Esophagus squamous epithelium (tissue), 4 donors: ENCODE measurements around the gene PPARA.

Experiments used
- POLR2A ChIP-seq, 4 donors: fragments of 450-650 bp; IDR thresholded peaks; one replicate each; pipeline ENCODE4 v1.6.1; 2017; ENCODE audit warnings: antibody characterized with exemption in 4 of 4, mild to moderate bottlenecking in 4 of 4, moderate library complexity in 3 of 4
- TF ChIP-seq, protein P1 (sequence below), 6 experiments: fragments of 450-650 bp in 4 of 6; fragments of 200-600 bp in 2 of 6; sonication (generic) in 2 of 6; IDR thresholded peaks; one replicate each; pipeline ENCODE4 v1.5.1; 2016 to 2019; ENCODE audit warnings: antibody characterized with exemption in 6 of 6, mild to moderate bottlenecking in 4 of 6, moderate library complexity in 4 of 6

- TF ChIP-seq POLR2A (IDR thresholded peaks at IDR 0.05): no peak
- TF ChIP-seq, protein P1, sequence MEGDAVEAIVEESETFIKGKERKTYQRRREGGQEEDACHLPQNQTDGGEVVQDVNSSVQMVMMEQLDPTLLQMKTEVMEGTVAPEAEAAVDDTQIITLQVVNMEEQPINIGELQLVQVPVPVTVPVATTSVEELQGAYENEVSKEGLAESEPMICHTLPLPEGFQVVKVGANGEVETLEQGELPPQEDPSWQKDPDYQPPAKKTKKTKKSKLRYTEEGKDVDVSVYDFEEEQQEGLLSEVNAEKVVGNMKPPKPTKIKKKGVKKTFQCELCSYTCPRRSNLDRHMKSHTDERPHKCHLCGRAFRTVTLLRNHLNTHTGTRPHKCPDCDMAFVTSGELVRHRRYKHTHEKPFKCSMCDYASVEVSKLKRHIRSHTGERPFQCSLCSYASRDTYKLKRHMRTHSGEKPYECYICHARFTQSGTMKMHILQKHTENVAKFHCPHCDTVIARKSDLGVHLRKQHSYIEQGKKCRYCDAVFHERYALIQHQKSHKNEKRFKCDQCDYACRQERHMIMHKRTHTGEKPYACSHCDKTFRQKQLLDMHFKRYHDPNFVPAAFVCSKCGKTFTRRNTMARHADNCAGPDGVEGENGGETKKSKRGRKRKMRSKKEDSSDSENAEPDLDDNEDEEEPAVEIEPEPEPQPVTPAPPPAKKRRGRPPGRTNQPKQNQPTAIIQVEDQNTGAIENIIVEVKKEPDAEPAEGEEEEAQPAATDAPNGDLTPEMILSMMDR (IDR thresholded peaks at IDR 0.05): no peak
Observed at GRCh38 chr22:46213052-46213451, 62.7 kb downstream of the PPARA start.
